Caco-2 (cell line): Measurements from ENCODE around the gene UBE2F. TPM values are rescaled to one million over a fixed set of nuclear protein-coding genes. Genes with fewer than 3 reads are reported as not detected.

Source experiments
- BruUV-seq: library from RNA; stranded (reverse); fragments of 400-500 nt; replicated peaks from 2 replicates; lab custom pipeline; 2021; lab: Mats Ljungman, UMichigan
- CTCF ChIA-PET: fragments of 300-600 bp; sonication (Branson Sonifier 250); formaldehyde crosslinking; loops from one replicate; lab custom pipeline; 2022; ENCODE audit warnings: antibody characterized with exemption; lab: Charles Lee
- POLR2A ChIA-PET: fragments of 300-600 bp; sonication (Branson Sonifier 250); formaldehyde crosslinking; loops from one replicate; lab custom pipeline; 2022; ENCODE audit warnings: antibody characterized with exemption; lab: Charles Lee
- DNase-seq, 2 experiments: peaks; one replicate each; pipeline versions ENCODE4 v3.0.0 to v3.0.0-alpha.2; 2020 to 2022
- H3K27me3 ChIP-seq: replicated peaks from 2 replicates; pipeline ENCODE4 v1.6.0; 2011; ENCODE audit warnings: low read length; ENCODE audit not compliant: control insufficient read depth, insufficient read depth
- H3K36me3 ChIP-seq: 2 replicates; pipeline ENCODE4 v1.5.1; 2011; ENCODE audit warnings: low read length; ENCODE audit not compliant: control insufficient read depth, insufficient read depth
- H3K4me1 ChIP-seq: fragments of 250-450 bp; sonication (Bioruptor Pico); 2 replicates; pipeline ENCODE4 v1.5.1; 2020; ENCODE audit warnings: mild to moderate bottlenecking
- H3K4me3 ChIP-seq: 2 replicates; pipeline ENCODE4 v1.5.1; 2011; ENCODE audit warnings: low read depth, mild to moderate bottlenecking, control low read depth, low read length
- H3K9me3 ChIP-seq: fragments of 250-450 bp; sonication (Bioruptor Pico); 2 replicates; pipeline ENCODE4 v1.5.1; 2020; ENCODE audit warnings: mild to moderate bottlenecking, moderate library complexity
- H3K27ac Mint-ChIP-seq: one replicate; pipeline ENCODE4 v1.8.0; 2022; ENCODE audit warnings: mixed read lengths; ENCODE audit not compliant: unreplicated experiment
- H3K27me3 Mint-ChIP-seq: one replicate; pipeline ENCODE4 v1.8.0; 2022; ENCODE audit warnings: mixed read lengths; ENCODE audit not compliant: insufficient read depth, unreplicated experiment
- H3K36me3 Mint-ChIP-seq: one replicate; pipeline ENCODE4 v1.8.0; 2022; ENCODE audit warnings: mild to moderate bottlenecking, mixed read lengths; ENCODE audit not compliant: insufficient read depth, unreplicated experiment
- H3K4me1 Mint-ChIP-seq: one replicate; pipeline ENCODE4 v1.8.0; 2022; ENCODE audit warnings: low read depth, mixed read lengths; ENCODE audit not compliant: unreplicated experiment
- H3K4me3 Mint-ChIP-seq: one replicate; pipeline ENCODE4 v1.8.0; 2022; ENCODE audit warnings: mild to moderate bottlenecking, moderate library complexity, mixed read lengths; ENCODE audit not compliant: unreplicated experiment
- H3K9me3 Mint-ChIP-seq: one replicate; pipeline ENCODE4 v1.8.0; 2022; ENCODE audit warnings: mixed read lengths; ENCODE audit not compliant: unreplicated experiment
- intact Hi-C: fragments of 100-400 bp; cut with micrococcal nuclease; formaldehyde crosslinking; loops from one replicate; pipeline ENCODE4 v1.10.0; 2022; ENCODE audit not compliant: unreplicated experiment
- total RNA-seq: library from RNA; stranded (reverse); gene quantifications from 2 replicates; pipeline ENCODE4 v1.2.3, GENCODE V29; 2022
- TF ChIP-seq, protein P1 (sequence below), 2 experiments: fragments of 200-600 bp in 1 of 2; IDR thresholded peaks; 1 replicate in 1 of 2; 2 replicates in 1 of 2; pipeline versions ENCODE4 v1.5.1 to v1.8.0; 2011 to 2022; ENCODE audit warnings: antibody characterized with exemption in 1 of 2, control low read depth in 1 of 2, inconsistent platforms in 1 of 2, low read depth in 1 of 2, low read length in 1 of 2, mild to moderate bottlenecking in 1 of 2, moderate library complexity in 1 of 2; ENCODE audit not compliant: insufficient read depth in 1 of 2, severe bottlenecking in 1 of 2, unreplicated experiment in 1 of 2

UBE2F gene
- total RNA-seq, 1 experiment from 2014 or later = 38.9 TPM

DNA sequence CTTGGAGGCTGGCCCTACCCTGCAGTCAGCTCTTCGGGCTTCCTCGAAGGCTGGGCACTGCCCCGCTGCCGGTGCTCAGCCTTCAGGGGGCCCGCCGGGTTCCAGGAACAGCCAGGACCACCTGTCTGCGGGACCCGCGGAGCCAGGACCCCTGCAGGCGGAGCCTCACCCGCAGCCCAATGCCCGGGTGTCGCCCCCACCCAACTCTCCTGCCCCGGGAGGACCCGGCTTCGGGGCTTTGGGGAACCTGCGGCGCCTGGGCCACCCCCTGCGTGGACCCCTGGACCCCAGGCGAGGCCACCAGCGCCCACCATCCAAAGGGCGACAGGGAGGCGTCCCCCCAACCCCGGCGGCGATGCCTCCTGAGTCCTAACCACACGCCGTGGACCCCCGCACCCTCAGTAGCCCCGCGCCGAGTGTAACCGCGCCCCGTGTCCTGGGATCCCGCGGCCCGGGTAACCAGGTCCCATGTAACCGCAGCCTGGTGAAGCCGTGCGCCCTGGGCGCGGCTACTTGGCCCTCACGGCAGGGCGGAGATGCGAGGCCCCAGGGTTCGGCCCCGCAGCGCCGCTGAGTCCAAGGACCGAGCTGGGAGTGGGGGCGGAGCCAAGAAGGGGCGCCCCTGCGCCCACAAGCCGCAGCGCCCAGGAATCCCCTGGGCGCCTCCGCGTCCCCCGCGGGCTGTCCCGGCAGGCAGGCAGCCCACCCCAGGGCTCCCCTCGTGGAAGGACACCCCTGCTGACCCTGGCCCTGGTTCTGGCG, 11.0 kb upstream of the UBE2F start:
- H3K9me3 Mint-ChIP-seq = no peaks in the 10 kb centered on the region
- no peak overlapping the region for H3K4me3 ChIP-seq
- POLR2A ChIA-PET = no interaction called here

DNA sequence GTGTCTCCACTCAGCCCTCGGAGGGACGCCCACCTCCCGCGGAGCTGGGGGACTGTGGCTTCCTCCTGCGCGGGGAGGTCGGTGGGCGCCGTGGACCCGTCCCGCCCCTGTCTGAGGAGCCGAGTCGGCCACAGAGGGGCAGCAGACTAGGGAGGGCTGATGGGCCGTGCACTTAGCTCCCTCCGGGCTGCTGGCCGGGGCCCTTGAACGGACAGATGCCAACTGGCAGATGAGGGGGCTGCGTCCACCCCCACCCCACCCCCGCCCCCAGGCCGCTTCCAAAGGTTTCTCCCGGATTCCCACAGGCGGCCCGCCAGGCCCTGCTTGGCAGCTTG, 10.4 kb upstream of the UBE2F start:
- Histone ChIP-seq H3K4me3 (no peak overlapping the region), H3K4me1 (no peaks in the 10 kb centered on the region), H3K27me3 (no peaks in the 10 kb centered on the region), H3K36me3 (no peaks in the 10 kb centered on the region), H3K9me3 (no peaks in the 10 kb centered on the region)
- H3K27me3 Mint-ChIP-seq = no peaks in the 10 kb centered on the region
- POLR2A ChIA-PET = no interaction called here
- no peaks in the 10 kb centered on the region for H3K36me3 Mint-ChIP-seq
- CTCF ChIA-PET = no interaction called here
- no peak overlapping the region for H3K4me3 Mint-ChIP-seq
- no peak overlapping the region for H3K27ac Mint-ChIP-seq
- no peak for DNase-seq
- no TSS peak for BruUV-seq
- intact Hi-C loops = no loop called here
- TF ChIP-seq, protein P1, sequence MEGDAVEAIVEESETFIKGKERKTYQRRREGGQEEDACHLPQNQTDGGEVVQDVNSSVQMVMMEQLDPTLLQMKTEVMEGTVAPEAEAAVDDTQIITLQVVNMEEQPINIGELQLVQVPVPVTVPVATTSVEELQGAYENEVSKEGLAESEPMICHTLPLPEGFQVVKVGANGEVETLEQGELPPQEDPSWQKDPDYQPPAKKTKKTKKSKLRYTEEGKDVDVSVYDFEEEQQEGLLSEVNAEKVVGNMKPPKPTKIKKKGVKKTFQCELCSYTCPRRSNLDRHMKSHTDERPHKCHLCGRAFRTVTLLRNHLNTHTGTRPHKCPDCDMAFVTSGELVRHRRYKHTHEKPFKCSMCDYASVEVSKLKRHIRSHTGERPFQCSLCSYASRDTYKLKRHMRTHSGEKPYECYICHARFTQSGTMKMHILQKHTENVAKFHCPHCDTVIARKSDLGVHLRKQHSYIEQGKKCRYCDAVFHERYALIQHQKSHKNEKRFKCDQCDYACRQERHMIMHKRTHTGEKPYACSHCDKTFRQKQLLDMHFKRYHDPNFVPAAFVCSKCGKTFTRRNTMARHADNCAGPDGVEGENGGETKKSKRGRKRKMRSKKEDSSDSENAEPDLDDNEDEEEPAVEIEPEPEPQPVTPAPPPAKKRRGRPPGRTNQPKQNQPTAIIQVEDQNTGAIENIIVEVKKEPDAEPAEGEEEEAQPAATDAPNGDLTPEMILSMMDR (IDR thresholded peaks at IDR 0.05; ENCODE audit: insufficient read depth in 1 of 2, low read depth in 1 of 2, low read length in 1 of 2, severe bottlenecking in 1 of 2, unreplicated experiment in 1 of 2) = no peak
- H3K9me3 Mint-ChIP-seq = no peaks in the 10 kb centered on the region
- no peaks in the 10 kb centered on the region for H3K4me1 Mint-ChIP-seq

More for the DNA sequence above, 11.0 kb upstream of the UBE2F start:
- H3K27me3 Mint-ChIP-seq = no peaks in the 10 kb centered on the region
- Histone ChIP-seq H3K27me3 (no peaks in the 10 kb centered on the region), H3K36me3 (no peaks in the 10 kb centered on the region), H3K9me3 (no peaks in the 10 kb centered on the region), H3K4me1 (no peaks in the 10 kb centered on the region)
- H3K36me3 Mint-ChIP-seq = no peaks in the 10 kb centered on the region
- intact Hi-C loops = no loop called here
- no peak overlapping the region for H3K4me3 Mint-ChIP-seq
- H3K27ac Mint-ChIP-seq = no peak overlapping the region
- TF ChIP-seq, protein P1 (IDR thresholded peaks at IDR 0.05; ENCODE audit: insufficient read depth in 1 of 2, low read depth in 1 of 2, low read length in 1 of 2, severe bottlenecking in 1 of 2, unreplicated experiment in 1 of 2) = no peak
- BruUV-seq = no TSS peak
- no peaks in the 10 kb centered on the region for H3K4me1 Mint-ChIP-seq
- CTCF ChIA-PET = no interaction called here
- DNase-seq = no peak

DNA sequence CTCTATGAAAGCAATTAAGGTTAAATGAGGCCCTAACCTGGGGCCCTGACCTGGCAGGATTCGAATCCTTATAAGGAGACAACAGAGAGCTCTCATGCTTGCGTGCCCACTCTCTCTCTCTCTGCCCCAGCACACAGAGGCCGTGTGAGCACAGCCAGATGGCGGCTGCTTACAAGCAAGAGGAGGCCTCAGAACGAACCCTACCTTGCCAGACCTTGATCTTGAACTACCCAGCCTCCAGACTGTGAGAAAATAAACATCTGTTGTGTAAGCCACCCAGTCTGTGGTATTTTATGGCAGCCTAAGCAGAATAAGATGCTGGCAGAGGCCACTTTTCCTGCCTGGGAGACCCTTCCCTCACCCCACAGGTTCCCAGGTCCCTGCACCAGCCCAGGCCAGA, 5.2 kb upstream of the UBE2F start:
- Mint-ChIP-seq H3K4me3 (no peak overlapping the region), H3K27ac (no peak overlapping the region), H3K36me3 (no peaks in the 10 kb centered on the region), H3K9me3 (no peaks in the 10 kb centered on the region), H3K4me1 (no peaks in the 10 kb centered on the region), H3K27me3 (no peaks in the 10 kb centered on the region)
- Histone ChIP-seq H3K9me3 (no peaks in the 10 kb centered on the region), H3K4me1 (no peaks in the 10 kb centered on the region), H3K4me3 (no peak overlapping the region), H3K27me3 (no peaks in the 10 kb centered on the region), H3K36me3 (no peaks in the 10 kb centered on the region)
- TF ChIP-seq, protein P1 (IDR thresholded peaks at IDR 0.05; ENCODE audit: insufficient read depth in 1 of 2, low read depth in 1 of 2, low read length in 1 of 2, severe bottlenecking in 1 of 2, unreplicated experiment in 1 of 2) = no peak
- DNase-seq = no peak
- ChIA-PET CTCF (no interaction called here), POLR2A (no interaction called here)
- intact Hi-C loops = no loop called here
- BruUV-seq = no TSS peak
